ENCODE measurements around the gene RALGAPA2.

The RALGAPA2 gene

DNA sequence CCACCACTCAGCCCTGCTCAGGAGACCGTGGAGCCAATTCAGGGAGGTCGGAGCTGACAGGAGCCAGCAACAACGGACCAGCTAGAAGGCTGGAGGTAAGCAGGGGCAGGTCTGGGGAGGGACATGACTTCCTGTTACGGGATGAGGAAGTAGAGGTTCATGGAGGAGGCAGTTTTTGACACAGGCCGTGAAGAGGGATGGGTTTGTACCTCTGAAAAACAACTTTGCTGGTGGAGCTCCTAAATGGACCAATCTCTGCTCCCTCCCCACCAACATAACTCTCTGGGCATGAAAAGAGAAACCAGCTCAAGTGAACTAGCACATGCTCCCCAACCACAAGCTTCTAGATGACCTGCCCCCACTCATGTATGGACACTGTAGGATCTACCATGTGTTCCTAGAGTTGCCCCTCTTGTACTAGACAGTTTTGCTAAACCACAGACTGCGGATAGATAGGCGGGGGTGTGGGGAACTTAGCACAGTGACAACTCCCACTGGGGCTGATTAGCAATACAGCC is 31.4 kb downstream of the RALGAPA2 start:
- no peak for DNase-seq

DNA sequence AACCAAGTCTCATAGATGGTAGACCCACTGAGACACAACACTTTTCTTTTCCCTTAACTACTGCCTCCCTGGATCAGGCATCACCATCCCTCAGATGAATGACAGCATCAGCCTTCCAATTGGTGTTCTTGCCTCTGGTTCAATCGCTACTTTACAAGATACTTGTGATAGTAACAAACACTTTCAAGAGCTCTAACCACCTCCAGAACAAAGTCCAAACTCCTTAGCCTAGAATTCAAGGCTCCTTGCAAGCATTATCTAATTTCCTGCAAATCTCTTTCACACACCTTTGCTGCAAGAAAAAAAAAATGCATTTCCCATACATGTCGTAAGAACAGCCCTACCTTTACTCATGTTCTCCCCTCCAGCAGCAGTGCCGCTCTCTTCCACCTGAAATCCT is 33.1 kb downstream of the RALGAPA2 start:
- DNase-seq, result no peak

DNA sequence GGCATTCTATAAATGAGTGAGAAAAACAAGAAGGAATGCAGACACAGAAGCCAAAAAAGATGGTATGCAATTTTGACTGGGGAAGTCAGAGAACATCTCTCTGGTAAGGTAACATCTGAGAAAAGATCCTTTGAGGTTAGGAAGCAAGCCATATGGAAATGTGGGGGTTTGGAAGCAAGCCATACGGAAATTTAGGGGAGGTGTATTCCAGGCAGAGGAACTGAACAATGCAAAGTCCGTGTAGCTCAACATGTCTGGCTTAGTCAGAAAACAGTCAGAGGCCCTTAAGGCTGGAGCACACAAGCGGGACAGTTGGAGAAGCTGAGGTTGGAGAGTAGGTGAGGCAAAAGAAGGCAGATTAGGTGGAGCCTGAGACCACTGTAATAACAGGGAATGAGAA is 35.3 kb downstream of the RALGAPA2 start:
- no peak for DNase-seq

DNA sequence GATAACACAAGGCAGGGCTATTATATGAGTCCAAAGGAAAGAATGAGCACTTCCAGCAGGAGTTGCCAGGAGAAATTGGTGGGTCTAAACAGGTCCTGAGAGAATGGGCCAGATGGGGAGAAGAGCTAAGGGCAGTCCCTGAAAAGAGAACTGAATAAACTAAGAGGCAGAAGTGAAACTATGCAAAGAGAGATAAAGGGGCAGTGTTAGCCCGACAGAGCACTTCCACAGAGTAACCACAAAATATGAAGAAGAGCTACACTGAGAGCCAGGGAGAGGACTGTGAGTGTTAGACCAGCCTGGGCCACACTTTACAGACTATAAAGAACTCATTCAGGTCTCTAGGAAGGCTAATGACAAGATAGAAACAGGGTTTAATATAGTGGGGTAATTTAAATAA is 43.8 kb downstream of the RALGAPA2 start:
- no peak for DNase-seq

DNA sequence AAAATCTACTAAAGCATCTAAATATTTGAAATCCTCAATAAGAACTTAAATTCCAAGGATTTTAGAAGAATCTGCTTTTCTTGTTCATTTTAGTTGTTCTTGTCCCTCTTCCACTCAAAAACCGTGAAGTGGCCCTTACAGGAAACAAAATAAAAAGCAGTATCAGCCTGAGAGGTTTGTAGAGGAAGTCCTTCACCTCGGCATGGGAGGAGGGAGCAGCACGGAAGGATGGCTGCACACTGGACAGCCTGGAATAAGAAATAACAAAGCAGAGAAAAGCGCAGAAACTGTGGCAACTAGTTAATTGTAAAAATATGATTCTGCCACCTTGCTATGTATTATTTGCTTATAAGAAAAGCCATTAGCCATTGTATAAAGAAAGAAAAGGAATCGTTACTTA is 46.1 kb downstream of the RALGAPA2 start:
- DNase-seq, result no peak

DNA sequence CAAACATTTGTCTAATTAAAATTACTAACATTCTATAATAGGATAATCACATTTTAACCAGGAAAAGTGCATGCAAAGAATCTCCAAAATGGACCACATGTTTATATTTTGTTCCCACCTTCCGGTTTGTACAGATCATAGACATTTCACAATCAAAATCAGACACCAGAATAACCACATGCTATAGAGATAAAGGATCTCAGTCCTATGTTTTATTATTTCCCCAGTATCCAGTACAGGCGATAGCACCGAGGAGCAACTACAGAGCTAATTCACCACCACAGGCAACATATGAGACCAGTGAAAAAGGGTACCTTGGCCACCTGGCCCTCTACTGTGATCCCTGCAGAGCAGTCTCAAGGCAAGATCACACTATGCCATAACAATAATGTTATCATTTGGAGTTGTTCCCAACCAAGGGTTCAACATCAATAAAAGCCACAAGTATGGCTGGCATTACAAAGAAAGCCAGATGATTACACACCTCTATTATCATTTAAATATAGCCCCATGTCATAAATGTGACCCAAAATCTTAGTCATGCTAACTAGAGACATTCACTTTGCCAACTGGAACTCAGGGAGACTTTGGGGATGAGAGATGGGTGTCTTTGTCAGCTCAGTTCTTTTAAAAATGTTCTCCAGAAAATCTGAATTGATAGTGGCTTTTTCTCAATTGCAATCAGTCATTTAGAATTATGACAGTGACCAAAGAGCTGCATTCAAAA is 46.7 kb downstream of the RALGAPA2 start:
- no peak for DNase-seq

DNA sequence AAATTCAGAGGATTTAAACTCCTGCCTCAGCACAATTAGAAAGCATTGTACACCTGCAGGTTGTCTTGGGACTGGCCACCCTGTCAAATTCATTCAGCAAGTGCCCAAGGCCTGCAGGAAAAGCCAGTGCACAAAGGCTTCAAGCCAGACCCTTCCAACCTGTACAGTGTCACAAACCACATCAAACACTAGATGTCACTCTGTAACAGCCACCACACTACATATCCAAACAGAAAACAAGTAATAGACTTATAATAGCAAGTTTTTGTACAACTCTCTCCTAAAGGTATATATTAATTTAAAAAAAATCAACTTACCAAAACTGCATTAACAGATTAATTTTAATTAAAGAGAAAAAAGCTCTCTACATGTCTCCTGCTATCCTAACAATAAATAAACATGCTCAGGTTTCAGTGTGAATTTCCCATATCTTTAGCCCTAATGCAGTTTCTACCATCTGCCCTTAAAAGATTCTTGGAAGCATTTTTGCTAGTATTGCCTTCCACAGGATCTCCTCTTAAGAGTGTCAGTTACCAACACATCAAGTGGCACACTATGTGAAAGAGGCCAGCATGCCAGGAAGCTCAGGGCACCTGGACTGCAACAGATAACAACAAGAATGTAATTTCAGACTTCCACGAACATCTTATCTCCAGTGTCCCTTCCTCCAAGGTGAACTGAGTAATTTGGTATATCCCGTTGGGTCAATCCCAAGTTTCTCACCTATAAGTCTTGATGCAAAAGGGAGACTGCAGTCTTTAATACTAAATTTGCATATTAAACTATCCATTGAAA is 47.5 kb downstream of the RALGAPA2 start:
- DNase-seq, result no peak

DNA sequence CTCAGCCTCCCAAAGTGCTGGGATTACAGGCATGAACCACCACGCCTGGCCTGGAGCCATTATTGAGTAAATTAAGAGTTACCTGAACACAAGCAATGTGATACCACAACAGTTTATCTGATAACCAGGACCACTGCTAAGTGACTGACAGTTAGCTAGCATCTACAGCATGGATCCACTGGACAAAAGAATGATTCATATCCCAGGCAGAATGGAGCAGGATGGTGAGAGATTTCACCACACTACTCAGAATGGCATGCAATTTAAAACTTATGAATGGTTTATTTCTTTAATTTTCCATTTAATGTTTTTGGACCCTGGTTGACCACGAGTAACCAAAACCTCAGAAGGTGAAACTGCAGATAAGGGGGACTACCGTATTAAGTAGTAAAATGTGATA is 48.6 kb downstream of the RALGAPA2 start:
- no peak for DNase-seq

DNA sequence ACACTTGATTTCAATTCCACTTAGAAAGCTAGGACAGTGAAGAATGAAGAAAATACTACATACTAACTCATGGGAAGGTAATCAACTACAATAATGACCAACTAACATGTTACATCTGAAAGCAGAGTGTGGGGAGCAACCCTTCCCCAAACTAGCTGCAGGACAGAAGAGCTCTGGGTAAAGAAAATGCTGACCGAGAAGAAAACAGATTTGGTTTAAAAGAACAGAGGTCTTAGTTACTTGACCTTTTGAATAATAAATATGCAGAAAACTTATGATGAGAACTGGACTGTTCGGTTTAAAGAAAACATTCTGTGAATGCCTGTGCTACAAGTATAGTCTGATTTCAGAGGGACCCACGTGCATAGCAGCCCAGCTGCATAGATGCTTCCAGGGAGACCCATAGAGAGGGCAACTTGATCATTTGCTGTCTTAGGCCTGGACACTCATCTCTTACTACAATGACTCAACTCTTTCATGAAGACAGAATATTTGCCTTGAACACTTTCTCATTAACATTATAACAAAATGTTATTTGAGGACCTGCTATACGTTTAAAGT is 53.5 kb downstream of the RALGAPA2 start:
- DNase-seq, result no peak

DNA sequence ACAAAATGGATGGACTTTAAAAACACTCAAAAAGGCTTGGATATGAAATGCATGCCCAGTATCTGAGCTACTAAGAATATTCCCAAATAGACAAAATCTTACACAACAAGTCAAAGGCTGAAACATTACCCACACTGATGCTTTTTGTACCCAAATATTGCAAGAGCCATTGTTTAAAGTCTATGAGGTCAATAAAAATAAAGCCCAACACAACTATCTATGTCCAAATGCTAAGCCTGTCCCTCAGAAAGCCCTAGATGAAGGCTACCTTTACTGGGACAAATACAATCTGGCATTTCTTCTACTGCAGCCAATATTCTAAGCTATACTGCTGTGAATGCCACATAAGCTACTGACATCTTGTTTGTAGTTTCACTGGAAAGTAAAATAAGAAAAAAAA is 54.3 kb downstream of the RALGAPA2 start:
- no peak for DNase-seq

DNA sequence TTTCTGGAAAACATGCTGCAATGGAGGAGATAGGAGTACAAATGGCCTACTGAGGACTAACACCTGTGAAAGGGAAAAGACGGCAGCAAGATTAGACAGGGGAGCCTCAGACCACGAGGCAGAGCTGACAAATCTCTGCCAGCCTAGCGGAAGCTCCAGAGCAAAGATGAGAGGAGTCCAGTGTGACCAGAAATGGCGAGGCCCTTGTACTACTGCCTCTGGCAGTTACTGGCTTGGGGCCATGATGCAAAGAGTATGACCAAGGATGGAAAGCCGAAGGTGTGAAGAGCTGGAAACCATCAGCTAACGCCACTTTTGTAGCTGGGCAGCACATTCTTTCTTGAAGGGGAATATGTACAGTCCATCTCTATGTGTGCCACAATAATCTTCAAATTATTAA is 55.4 kb downstream of the RALGAPA2 start:
- no peak for DNase-seq

DNA sequence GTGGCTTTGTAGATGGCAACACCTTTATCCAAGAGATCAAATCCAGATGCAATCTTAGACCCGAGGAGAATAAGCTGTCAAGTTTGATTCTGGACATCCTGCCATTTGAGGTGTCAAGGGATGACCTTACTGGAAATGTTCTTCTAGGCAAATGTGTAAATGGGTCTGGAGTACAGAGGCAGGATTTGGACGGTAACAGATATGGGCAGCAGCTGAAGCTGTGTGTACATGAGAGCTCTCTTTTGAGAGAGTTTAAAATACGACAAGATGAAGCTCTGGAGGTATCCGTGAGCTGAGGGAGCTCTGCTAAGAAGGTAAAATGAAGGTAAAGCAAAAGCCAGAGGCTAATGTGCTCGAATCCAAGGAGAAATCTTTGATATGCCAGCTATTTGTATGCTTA is 56.6 kb downstream of the RALGAPA2 start:
- DNase-seq, result no peak

DNA sequence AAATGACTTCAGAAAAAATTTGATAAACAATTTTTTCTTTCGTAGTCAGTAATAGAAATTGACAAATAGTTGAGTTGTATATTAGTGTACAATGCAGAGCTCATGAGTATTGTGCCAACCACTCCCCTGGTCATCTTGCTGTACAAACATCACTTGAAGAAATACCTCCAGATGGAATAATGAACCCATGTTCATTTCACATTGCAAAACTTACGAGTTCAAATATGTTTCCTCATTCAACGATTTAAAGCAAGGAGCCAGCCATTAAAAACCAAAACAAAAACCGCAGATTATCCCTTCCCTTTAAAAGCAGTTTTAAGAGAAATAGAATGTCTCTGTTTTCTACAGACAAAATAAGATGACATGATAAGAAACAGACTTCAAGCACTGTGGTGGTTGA is 62.5 kb downstream of the RALGAPA2 start:
- DNase-seq, result no peak

DNA sequence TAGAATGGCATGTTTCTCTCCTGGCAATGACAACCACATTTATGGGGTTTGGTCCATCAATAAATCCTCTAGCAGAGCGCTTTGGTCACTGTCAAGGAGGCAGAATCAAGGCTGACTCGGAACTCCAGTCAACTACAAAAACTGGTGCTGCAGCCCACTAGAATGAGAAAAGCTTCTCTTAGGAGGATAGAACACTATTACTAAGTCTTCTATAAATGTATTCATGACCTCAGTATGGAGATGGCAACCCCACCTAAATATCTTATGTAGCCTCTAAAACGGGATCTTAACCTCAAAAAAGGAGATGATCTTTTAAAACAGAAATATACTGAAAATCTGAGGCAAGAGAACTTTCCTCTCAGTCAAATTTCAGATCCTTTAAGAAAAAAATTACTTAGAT is 68.5 kb downstream of the RALGAPA2 start:
- no peak for DNase-seq

DNA sequence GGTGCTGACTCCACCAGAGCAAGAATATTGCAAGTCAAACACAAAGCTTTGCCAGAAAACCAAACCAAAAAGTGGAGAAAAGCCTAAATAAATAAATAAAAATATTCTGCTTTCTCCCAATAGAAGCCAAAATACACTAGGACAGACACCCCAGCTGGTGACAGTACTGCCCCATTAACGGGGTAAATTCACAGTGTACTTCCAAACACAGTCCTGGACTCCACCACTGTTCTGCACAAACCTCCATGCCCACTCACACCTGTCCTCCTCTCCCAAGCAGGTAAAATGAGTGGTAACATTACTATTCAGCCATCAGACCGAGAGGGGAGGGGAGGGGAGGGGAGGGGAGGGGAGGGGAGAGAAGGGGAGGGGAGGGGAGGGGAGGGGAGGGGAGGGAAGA is 70.7 kb downstream of the RALGAPA2 start:
- DNase-seq, result no peak

DNA sequence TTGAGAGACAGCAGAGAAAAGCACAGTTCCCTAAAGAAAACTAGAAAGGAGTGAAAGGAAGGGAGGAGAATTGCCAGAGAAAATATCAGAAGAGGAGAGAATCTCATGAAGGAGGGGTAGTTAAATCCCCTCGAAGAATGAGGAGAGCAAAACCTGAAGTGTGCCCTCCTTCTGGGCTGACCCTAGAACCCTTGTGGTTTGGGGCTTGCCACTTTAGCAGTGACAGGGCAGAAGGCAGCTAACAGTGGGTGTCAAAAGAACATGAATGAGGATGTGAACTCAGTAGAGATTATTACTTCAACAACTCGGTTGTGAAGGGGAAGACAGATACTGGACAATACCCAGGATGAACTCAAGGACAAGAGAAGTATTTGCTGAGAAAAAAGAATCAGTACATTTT is 73.6 kb downstream of the RALGAPA2 start:
- DNase-seq, result no peak

DNA sequence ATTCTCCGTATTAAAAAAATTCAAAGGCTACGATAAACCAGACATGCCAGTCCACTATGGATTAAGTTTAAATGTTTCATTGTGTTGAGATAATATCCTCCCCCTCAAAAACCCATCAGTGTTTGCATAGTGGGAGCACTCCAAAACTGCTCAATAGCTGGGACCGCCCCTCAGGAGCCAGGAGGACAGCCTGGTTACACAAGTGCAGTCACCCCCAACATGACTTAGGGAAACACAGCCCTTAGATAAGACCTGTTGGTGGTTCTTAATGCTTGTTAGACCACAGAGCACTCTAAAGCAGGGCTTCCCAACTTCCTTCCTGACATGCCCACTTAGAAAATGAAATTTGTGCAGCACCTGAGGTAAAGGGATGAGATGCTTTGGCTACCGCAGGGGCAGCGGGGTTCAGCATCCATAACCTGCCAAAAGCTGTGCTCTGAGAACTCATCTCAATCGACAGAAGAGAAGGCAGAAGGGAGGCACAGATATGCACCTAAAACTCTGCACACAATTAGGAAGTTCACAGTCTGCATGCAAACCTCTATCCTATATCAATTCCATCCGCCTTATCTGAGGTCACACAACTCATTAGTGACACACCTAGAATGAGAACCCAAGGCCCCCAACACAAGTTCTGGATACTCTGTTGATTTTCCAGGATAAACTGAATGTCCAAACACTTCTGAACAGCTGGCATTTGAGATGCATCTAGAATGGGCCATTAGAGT is 74.3 kb downstream of the RALGAPA2 start:
- DNase-seq, result no peak

DNA sequence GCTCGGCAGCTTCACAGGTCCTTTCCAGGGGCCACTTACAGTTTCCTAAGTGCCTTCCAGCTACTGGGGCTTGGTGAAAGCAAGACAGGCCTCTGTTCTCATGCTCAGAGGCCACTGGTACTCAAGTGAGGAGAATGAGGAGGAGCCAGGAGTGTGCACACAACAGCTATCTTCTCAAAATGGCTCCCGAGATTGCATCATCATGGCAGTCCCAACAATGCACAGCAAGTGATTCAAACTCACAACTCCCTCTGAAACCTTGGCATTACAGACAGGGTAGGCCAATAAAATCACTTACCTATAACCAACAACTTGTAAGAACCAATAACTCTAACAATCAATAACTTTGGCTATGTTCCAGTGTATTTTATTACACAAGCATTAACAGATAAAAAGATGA is 77.4 kb downstream of the RALGAPA2 start:
- no peak for DNase-seq

DNA sequence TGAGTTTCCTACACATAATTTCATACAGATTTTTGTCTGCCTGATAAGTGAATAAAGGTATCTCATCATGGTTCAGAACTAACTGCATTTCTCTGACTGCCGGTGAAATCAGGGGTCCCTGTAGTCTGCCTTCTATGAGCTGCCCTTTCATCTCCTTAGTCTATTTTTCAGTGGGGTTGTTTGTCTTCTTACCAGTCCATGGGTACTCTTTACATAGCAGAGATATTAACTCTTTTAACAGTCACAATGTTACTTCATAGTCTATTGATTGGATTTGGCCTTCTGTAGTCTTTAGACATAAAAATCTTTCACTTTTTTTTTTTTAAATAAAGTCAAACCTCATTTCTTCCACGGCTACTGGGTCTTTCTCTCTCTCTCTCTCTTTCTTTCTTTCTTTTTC is 79.8 kb downstream of the RALGAPA2 start:
- DNase-seq, result no peak

DNA sequence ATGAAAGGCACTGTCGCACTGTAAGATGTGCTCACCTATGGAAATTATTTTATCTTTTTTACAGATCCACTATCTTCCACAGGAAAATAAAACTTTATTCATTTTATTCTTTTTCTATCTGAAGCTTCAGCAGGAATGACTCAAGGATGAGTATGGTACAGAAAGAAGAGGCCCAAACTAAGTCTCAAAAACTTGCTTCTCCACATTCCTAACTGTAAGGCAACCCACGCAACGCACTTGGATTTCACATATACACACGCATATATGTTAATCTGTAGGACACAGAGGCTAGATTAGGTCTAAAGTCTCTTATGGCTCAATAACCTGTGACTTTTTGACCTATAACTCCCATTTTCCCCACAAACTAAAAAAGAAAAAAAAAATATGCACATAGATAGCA is 81.9 kb downstream of the RALGAPA2 start:
- no peak for DNase-seq

DNA sequence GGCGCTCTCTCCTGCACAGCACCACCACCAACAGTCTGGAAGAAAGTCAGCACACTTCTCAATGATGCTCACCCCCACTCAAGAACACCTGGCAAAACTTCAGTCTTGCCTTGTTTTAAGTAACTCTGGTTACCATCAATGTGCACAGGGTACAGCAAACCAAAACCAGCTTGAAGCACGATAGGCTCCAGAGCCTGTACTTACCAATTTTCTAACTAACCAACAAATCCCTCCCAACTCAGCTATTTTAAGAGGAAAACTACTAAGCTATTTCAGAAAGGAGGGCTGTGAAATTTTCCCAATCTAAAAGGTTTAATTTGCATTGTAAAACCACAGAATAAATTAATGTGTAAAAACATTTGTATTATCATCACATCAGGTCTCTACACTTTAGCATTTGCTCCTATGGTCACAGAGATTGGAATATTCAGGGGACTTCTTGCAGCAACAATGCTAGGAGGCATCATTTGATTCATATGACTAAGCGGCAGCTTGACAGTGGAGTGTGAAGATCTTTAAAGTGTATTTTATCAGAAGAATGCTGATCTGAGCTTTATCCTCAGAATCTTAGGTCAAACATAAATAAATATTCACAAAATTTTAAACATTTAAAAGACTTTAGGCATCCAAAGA is 82.8 kb downstream of the RALGAPA2 start:
- no peak for DNase-seq

DNA sequence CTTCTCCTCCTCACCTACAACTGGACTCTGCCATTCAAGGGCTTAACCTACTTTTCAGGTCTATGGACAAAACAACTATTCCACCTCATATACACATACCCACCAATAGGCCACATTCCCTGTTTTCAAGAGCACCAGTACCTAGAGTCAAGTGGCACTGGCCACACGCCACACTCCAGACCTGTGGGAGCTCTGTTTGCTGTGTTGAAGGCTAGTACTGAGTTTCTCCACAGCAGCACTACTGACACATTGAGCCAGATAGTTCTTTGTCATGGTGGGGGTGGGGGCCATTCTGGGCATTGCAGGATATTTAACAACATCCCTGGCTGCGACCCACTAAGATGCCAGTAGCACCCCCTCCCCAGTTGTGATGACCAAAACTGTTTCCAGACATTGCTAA is 84.1 kb downstream of the RALGAPA2 start:
- DNase-seq, result no peak

DNA sequence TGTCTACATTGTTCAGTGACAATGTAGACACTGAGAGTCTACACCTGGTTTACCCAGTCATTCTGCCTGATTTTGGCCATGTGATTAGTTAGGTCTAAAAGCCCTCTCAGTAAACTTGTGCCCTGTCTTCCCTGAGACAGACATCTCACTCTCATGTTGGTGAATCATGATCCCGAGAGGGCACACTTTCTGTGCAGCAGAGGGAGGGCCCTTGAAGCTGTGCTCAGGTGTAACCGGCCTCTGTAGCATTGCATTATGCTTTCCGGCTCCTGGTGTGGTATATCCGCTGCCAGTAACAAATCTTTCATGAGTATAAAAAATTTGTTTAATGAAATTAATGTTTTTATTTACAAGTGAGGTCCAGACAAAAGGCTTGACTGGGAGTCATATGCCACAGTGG is 85.0 kb downstream of the RALGAPA2 start:
- no peak for DNase-seq
